Umbilical cord (tissue), 2 donors: ENCODE measurements around the gene CDH16. TPM values are rescaled to one million over a fixed set of nuclear protein-coding genes. Genes with fewer than 3 reads are reported as not detected.
"Not testable (repeated sequence)": the region's sequence is repeated elsewhere in the genome, so short reads cannot be mapped to it uniquely, and the experiment has no call there.

ENCODE experiments used
- DNase-seq: peaks from one replicate; pipeline ENCODE4 v3.0.0-alpha.2; 2015; ENCODE audit warnings: low spot score
- total RNA-seq: library from RNA; depleted of rRNA; stranded (reverse); fragments of >200 nt; gene quantifications from one replicate; pipeline ENCODE4 v1.2.3, GENCODE V29; 2014; ENCODE audit warnings: low replicate concordance; ENCODE audit not compliant: insufficient read depth

CDH16 gene
- total RNA-seq, 1 donor from 2014 or later = not detected

DNA sequence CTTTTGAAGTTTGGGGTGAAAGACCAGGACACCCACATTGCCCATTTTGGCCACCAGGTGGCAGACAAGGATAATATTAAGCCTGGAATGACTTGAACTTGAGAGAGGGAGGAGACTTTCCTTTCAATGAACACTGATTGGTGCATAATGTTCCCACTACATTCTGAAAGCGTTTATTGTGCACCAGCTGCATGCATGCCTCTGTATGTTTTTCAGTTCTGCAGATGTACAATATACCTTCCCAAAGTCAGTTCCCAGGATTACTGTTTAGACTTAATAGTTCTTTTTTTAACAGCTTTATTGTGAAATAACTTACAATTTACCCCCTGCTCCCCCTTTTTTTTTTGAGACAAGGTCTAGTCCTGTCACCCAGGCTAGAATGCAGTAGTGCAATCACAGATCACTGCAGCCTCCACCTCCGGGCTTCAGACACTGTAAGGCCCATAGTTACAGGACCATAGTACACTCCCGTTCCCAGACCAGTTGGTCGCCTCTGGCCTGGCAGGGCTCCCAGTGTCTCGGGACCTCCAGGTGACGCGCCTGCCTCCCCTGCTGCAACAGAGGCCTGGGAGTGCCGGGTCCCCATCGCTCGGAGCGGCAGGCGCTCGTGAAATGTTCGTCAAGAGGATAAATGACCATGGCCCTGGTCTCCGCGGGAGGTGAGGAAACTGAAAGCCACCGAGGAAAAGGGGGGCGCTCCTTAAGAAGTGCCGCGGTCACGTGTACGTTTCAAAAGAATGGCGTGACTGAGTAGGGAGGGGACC, 28.8 kb upstream of the CDH16 start:
- peak; percentile 89 for DNase-seq

- no peak for DNase-seq
These were observed 28.3 kb upstream of the CDH16 start for GRCh38 chr16:66946974-66947301.

GRCh38 chr16:66946541-66946940, 27.9 kb upstream of the CDH16 start:
- DNase-seq = no peak

GRCh38 chr16:66945939-66946338, 27.3 kb upstream of the CDH16 start:
- DNase-seq = no peak

GRCh38 chr16:66944971-66945370, 26.3 kb upstream of the CDH16 start:
- not testable (repeated sequence) for DNase-seq

- DNase-seq = no peak
These were observed 25.4 kb upstream of the CDH16 start for GRCh38 chr16:66944054-66944441.

DNA sequence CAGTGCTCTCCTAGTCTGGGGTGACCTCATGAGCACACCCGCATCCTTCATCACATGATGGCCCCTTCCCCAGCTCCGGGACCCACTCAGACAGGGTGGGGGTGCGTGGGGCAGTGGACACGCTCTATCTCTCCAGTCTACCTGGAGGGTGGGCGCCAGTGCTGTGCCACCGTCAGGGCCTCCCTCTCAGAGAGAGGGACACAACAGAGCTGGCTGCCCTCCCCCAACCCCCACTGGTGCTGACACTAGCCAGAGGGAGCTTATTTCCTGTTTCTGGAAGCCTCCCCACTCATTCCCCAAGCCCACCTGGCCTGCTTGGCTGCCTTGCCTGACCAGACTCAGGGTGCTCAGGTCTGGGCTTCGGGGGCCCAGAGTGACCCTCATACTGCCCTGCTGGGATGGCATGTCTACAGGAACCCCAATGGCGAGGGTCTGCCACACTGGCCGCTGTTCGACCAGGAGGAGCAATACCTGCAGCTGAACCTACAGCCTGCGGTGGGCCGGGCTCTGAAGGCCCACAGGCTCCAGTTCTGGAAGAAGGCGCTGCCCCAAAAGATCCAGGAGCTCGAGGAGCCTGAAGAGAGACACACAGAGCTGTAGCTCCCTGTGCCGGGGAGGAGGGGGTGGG, 24.9 kb upstream of the CDH16 start:
- DNase-seq = no peak

DNA sequence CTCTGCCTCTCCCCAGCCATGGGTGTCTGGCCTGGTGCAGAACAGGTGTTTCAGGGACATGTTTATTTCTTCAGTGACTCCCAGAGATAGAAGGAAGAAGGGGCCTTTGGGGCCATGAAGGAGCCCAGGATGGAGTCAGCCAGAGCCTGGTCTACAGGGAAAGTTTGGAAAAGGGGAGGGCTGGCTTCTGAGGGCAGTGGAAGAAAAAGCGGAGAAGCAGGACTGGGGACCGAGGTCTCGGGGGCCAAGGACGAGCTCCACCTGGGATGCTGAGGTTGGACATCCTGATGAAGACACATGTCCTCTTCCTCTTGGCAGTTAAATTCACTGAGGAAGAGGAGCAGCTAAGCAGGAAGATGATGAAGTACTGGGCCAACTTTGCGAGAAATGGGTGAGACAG, 24.3 kb upstream of the CDH16 start:
- no peak for DNase-seq

- no peak for DNase-seq
These were observed 21.6 kb upstream of the CDH16 start for GRCh38 chr16:66940236-66940635.

DNA sequence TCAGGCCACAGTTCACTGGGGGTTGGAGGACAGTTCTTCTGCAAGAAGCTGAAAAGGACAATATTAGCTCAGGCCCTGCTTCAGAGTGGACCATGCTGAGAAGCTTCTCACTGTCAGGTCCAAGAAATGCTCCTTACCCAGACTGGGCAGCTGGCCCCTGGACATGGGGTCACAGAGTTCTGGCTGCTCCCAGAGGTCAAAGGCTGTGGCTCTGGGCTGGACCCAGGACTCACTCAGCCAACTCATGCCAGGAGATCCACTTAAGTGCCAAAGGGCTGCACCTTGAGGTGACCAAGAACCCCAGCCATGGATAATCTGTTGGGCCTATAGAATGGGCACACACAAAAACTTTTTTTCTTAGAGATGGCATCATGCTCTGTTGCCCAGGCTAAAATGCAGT, 20.7 kb upstream of the CDH16 start:
- DNase-seq = no peak

DNA sequence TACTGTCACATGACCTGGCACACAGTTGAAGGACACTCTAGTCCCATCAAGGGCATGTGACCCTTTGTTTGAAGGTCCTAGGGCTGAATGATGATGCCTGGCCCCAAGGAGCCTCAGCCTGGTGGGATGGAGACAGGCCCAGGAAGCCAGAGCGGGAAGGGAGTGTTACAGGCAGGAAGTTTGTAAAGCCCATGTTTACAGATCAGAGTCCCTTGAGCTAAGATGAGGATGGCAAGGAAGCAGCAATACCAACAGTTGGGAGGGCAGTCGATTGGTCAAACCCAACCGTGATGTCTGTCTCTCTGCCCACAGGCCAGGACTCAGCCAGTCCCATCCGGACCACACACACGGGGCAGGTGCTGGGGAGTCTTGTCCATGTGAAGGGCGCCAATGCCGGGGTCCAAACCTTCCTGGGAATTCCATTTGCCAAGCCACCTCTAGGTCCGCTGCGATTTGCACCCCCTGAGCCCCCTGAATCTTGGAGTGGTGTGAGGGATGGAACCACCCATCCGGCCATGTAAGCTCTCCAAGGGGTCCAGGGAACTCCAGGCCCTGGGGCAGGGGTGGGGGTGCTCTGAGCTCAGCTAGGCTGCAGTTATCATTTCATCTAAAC, 19.1 kb upstream of the CDH16 start:
- no peak for DNase-seq

DNA sequence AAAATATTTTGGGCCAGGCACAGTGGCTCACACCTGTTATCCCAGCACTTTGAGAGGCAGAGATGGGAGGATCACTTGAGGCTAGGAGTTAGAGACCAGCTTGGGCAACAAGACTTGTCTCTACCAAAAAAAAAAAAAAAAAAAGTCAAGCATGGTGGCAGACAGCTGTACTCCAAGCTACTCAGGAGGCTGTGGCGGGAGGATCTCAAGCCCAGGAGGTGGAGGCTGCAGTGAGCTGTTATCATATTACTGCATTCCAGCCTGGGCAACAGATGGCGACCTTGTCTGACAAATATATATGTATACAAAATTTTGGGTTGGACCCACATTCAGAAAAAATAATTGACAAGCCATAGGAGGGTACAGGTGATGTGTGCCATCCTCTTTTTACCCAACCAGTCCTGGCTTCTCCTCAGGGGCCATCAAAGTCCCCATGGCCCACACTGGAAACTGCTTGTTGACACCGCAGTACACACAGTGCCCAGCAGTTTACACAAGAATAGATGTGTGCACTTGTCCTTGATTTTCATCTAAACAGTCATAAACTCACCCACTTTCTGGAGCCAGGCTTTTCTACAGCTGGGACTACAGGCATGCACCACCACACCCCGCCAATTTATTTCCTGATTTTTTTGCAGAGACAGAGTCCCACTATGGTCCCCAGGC, 18.3 kb upstream of the CDH16 start:
- no peak for DNase-seq

GRCh38 chr16:66936462-66936861, 17.8 kb upstream of the CDH16 start:
- DNase-seq = no peak

- peak; percentile 33 for DNase-seq
These were observed 16.8 kb upstream of the CDH16 start, which contains the start of gene CES2 for GRCh38 chr16:66935314-66936011. Gene CES2, plus strand, starts transcription at chr16:66935516. Its CDS starts 120 bp downstream, at chr16:66935636.

DNA sequence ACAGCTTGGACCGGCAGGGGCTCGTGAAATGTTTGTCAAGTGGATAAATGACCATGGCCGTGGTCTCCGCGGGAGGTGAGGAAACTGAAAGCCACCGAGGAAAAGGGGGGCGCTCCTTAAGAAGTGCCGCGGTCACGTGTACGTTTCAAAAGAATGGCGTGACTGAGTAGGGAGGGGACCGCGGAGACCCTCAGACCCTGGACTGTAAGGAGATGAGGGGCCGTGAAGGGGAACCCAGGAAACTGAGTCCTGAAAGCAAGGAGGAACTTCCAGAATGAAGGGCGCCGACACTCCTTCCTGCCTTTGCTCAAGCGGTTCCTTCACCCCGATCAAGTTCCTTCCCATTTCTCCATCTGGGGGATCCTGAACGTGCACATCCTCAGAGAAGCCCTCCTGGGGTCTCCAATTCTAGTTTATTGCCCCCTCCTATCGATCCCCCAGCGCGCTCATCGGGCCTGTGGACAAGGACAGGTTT, 16.2 kb upstream of the CDH16 start:
- DNase-seq = not testable (repeated sequence)

DNA sequence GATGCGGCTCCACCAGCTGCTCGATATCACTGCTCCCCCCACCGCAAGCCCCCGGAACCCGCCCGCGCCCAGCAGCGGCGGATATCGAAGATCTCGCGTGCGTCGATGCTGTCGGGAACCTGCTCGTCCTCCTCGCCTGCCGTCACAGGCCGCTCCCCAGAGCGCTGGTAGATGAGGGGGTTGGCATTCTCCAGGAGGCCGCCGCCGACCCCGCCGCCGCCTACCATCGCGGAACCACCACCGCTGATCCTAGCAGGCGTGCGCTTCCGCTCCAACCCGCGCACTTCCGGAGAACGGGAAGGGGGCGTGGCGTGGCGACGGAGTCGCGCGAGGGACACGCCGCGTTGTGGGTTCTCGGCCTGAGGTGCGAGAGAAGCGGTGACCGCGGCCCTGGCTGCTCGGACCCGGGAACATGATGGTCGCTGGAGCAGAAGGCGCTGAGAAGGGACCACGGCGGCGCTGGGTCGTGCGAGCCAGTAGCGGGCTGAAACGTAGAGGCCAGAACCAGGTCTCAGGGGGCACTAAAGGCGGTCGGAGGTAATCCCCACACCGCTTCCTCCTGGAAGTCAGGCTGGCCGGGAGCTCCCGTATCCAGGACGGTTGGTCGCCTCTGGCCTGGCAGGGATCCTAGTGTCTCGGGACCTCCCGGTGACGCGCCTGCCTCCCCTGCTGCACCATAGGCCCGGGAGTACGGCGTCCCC, 15.6 kb upstream of the CDH16 start, which contains the start of gene CIAO2B:
Gene CIAO2B, minus strand, starts transcription at position 265 of the 701 bp plus-strand sequence. Its CDS starts 38 bp downstream, at position 227.
- DNase-seq = peak; percentile 85

DNA sequence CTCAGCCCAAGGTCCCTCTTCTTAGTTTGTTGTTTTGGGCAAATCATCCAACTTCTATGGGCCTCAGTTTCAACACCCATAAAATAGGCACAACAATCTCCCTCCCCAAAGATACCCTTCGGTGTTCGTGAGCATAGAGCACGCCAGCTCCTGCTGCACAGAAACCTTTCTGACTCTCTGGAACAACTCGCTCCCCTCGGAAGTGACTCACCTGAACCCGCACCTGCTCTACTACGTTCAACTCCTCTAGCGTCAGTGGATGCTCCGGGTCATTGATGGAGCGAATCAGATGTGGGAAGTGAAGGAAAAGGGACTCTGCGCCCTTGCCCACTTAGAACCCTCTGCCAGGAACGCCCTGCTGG, 15.1 kb upstream of the CDH16 start:
- DNase-seq = no peak

GRCh38 chr16:66932076-66932475, 13.4 kb upstream of the CDH16 start:
- DNase-seq = no peak

GRCh38 chr16:66931665-66932064, 13.0 kb upstream of the CDH16 start:
- no peak for DNase-seq

DNA sequence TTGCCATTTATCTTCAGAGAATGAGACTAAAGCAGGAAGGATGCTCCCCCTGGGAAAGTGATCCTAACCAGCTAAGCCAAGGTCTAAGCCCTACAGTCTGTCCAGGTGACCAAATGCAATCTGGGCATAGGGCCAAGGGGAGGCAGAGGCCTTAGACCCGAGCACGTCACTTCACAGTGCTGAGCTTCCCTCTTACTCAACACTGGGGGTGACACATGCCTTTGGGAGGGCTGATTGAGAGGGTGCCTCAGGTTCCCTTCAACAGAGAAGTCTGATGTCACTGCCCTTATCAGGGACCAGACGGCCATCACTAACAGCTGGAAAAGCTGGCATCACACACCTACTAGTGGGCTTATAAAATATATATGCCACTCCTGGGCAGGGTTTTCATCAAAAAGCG, 11.5 kb upstream of the CDH16 start:
- DNase-seq = no peak
